ENCODE results near the gene CDH2.

Gene CDH2

DNA sequence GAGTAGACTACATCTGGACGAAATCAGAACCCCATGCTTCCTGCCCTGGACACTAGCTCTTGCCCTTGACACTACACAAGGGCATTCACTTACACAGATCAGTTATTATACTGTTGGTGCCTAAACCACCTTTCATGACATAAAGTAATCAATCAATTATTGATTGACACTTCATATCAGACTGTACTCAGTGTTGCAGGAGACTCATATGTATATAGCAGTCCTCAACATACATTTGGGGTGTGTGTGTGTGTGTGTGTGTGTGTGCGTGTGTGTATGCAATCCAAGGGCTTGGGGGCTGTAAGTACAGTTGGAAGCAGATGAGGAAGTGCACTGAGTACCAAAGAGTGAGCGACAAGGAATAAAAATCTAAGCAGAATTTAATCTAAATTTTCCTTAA, 5.1 kb downstream of the CDH2 start:
- DNase-seq = no peak
- Histone ChIP-seq H3K4me3 (ENCODE audit: insufficient read depth, low read depth, low read length, poor library complexity, severe bottlenecking) (no peak overlapping the region), H3K4me1 (ENCODE audit: control insufficient read depth, insufficient read depth, low read length, poor library complexity, severe bottlenecking) (no peaks in the 10 kb centered on the region), H3K27me3 (replicated peaks; ENCODE audit: control insufficient read depth, insufficient read depth, low read length, poor library complexity, severe bottlenecking) (no peaks in the 10 kb centered on the region), H3K9me3 (ENCODE audit: control insufficient read depth, low read length) (no peaks in the 10 kb centered on the region), H3K27ac (ENCODE audit: insufficient read depth, low read length, poor library complexity, severe bottlenecking) (no peak overlapping the region), H3K36me3 (ENCODE audit: control insufficient read depth, insufficient read depth, low read length) (no peaks in the 10 kb centered on the region)

- no peak overlapping the region for H3K4me3 ChIP-seq (ENCODE audit: insufficient read depth, low read depth, low read length, poor library complexity, severe bottlenecking)
- H3K27ac ChIP-seq (ENCODE audit: insufficient read depth, low read length, poor library complexity, severe bottlenecking) = no peak overlapping the region
- no peaks in the 10 kb centered on the region for H3K9me3 ChIP-seq (ENCODE audit: control insufficient read depth, low read length)
- H3K27me3 ChIP-seq (replicated peaks; ENCODE audit: control insufficient read depth, insufficient read depth, low read length, poor library complexity, severe bottlenecking) = no peaks in the 10 kb centered on the region
- H3K4me1 ChIP-seq (ENCODE audit: control insufficient read depth, insufficient read depth, low read length, poor library complexity, severe bottlenecking) = no peaks in the 10 kb centered on the region
- H3K36me3 ChIP-seq (ENCODE audit: control insufficient read depth, insufficient read depth, low read length) = no peaks in the 10 kb centered on the region
- no peak for DNase-seq
Observed at GRCh38 chr18:28168725-28169124, 8.2 kb downstream of the CDH2 start.

DNA sequence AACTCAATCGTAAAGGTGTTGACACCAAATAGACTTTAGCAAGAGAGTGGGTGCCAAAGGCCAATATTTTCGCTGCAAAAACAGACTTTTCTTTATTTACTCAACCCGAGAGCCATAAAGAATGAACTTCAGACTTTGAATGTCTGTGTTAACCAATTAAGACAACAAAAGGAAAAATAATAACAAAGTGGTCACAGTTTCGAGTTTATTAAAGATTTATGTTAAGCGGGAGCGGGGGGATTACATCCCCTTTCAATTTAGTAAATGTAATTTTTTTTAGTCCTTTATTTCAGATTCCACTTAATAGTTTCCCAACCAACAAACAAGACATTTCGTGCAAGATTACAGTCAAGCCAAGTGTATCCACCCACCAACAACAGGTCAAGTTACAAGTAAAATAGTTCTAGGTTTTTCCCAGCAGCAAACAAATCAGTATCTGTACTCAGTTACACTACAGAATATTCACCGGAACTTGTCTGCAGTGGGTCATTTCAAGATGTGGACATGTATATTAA, 9.0 kb downstream of the CDH2 start:
- Histone ChIP-seq H3K27ac (ENCODE audit: insufficient read depth, low read length, poor library complexity, severe bottlenecking) (no peak overlapping the region), H3K4me1 (ENCODE audit: control insufficient read depth, insufficient read depth, low read length, poor library complexity, severe bottlenecking) (no peaks in the 10 kb centered on the region), H3K9me3 (ENCODE audit: control insufficient read depth, low read length) (no peaks in the 10 kb centered on the region), H3K36me3 (ENCODE audit: control insufficient read depth, insufficient read depth, low read length) (no peaks in the 10 kb centered on the region), H3K4me3 (ENCODE audit: insufficient read depth, low read depth, low read length, poor library complexity, severe bottlenecking) (no peak overlapping the region), H3K27me3 (replicated peaks; ENCODE audit: control insufficient read depth, insufficient read depth, low read length, poor library complexity, severe bottlenecking) (no peaks in the 10 kb centered on the region)
- DNase-seq = no peak

- no peaks in the 10 kb centered on the region for H3K27me3 ChIP-seq (replicated peaks; ENCODE audit: control insufficient read depth, insufficient read depth, low read length, poor library complexity, severe bottlenecking)
- H3K4me3 ChIP-seq (ENCODE audit: insufficient read depth, low read depth, low read length, poor library complexity, severe bottlenecking) = no peak overlapping the region
- no peaks in the 10 kb centered on the region for H3K4me1 ChIP-seq (ENCODE audit: control insufficient read depth, insufficient read depth, low read length, poor library complexity, severe bottlenecking)
- no peak for DNase-seq
- H3K27ac ChIP-seq (ENCODE audit: insufficient read depth, low read length, poor library complexity, severe bottlenecking) = no peak overlapping the region
- H3K36me3 ChIP-seq (ENCODE audit: control insufficient read depth, insufficient read depth, low read length) = no peaks in the 10 kb centered on the region
- no peaks in the 10 kb centered on the region for H3K9me3 ChIP-seq (ENCODE audit: control insufficient read depth, low read length)
Observed at GRCh38 chr18:28164771-28165483, 12.0 kb downstream of the CDH2 start.

DNA sequence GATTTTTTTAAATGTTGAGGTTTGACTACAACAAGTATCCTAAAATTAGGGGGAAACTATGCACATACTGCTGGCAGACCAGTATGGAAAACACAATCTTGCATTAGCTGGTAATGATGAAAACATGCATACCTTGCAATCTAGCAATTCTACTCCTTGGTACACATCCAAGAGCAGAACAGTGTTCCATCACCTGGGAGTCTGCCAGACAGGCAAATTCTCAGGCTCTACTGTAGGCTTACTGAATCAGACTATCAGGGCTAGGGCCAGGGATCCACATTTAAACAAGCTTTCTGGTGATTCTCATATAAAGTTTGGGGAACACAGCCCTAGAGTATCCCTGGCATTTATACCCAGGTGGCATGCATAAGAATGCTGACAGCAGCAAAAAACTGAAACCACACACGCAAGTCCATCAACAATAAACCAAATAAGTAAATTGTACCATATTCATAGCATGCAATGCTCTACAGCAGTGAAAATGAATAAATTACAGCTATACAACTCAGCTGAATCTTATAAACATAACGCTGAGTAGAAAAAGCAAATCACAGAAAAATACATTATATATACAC, 13.6 kb downstream of the CDH2 start:
- DNase-seq = no peak
- Histone ChIP-seq H3K27me3 (replicated peaks; ENCODE audit: control insufficient read depth, insufficient read depth, low read length, poor library complexity, severe bottlenecking) (no peaks in the 10 kb centered on the region), H3K27ac (ENCODE audit: insufficient read depth, low read length, poor library complexity, severe bottlenecking) (no peak overlapping the region), H3K36me3 (ENCODE audit: control insufficient read depth, insufficient read depth, low read length) (no peaks in the 10 kb centered on the region), H3K4me3 (ENCODE audit: insufficient read depth, low read depth, low read length, poor library complexity, severe bottlenecking) (no peak overlapping the region), H3K4me1 (ENCODE audit: control insufficient read depth, insufficient read depth, low read length, poor library complexity, severe bottlenecking) (no peaks in the 10 kb centered on the region), H3K9me3 (ENCODE audit: control insufficient read depth, low read length) (no peaks in the 10 kb centered on the region)

DNA sequence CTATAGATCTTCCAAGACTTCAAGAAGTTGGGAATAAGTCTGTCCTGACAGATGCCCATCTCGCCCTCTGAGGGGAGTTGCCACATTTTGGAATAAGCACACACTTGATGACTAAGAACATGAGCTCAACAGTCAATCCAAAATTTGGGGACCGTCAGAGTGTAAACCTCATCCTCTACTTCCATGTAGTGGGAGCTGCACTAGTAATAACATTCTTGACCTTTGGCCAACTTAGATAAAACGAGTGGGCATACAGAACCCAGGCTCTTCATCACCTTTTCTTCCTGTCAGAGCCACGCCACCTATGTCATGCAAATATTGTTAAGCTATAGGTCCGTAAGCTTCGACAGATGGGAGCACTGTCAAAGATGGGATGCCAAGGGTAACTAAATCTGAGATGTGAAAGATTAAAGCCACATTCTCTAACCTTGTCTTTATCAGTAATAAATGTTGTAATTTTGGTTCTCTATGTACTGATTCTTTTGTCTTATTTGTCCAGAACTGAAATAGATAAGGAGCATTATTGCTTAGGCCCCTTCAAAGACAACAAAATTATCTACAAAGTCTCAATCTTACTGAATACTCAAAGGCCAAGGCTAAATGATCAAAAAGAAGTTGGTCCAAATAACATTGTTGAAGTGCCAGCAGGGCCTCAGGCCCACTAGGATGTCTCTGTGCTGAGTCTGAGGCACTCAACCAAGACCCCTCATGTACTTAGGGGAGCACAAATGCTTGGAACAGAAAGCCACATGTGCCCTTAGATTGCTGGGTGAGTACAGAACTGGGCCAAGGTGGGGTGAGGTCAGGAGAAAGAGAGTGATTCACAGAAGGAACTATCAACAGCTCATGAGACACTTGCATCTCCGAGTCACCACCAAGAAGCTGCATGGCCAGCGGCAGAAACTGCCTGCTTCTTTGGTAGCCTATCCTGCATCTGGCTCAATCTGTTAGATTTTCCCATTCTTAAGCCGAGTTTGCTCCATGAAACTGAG, 15.0 kb downstream of the CDH2 start:
- Histone ChIP-seq H3K9me3 (ENCODE audit: control insufficient read depth, low read length) (no peaks in the 10 kb centered on the region), H3K27me3 (replicated peaks; ENCODE audit: control insufficient read depth, insufficient read depth, low read length, poor library complexity, severe bottlenecking) (no peaks in the 10 kb centered on the region), H3K36me3 (ENCODE audit: control insufficient read depth, insufficient read depth, low read length) (no peaks in the 10 kb centered on the region), H3K4me1 (ENCODE audit: control insufficient read depth, insufficient read depth, low read length, poor library complexity, severe bottlenecking) (no peaks in the 10 kb centered on the region), H3K27ac (ENCODE audit: insufficient read depth, low read length, poor library complexity, severe bottlenecking) (no peak overlapping the region), H3K4me3 (ENCODE audit: insufficient read depth, low read depth, low read length, poor library complexity, severe bottlenecking) (no peak overlapping the region)
- no peak for DNase-seq

DNA sequence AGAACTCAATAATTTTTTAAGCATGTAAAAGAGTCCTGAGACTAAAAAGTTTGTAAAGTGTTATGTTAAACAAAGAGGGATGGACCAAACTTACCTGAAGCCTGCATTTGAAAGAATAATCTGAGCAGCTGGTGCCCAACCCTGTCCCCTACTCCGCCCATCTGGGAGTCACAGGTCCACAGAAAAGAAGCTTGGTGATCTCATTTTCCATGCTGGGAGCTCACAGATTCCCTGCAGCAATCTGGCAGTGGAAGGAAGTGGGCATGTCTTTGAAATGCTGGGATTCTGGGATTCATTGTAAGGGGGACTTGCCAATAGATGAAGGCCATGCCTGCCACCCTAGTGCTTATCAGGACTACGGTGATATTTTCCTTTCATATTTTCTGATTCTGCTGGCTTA, 17.9 kb downstream of the CDH2 start:
- no peaks in the 10 kb centered on the region for H3K9me3 ChIP-seq (ENCODE audit: control insufficient read depth, low read length)
- H3K4me1 ChIP-seq (ENCODE audit: control insufficient read depth, insufficient read depth, low read length, poor library complexity, severe bottlenecking) = no peaks in the 10 kb centered on the region
- H3K27ac ChIP-seq (ENCODE audit: insufficient read depth, low read length, poor library complexity, severe bottlenecking) = no peak overlapping the region
- no peaks in the 10 kb centered on the region for H3K36me3 ChIP-seq (ENCODE audit: control insufficient read depth, insufficient read depth, low read length)
- H3K4me3 ChIP-seq (ENCODE audit: insufficient read depth, low read depth, low read length, poor library complexity, severe bottlenecking) = no peak overlapping the region
- H3K27me3 ChIP-seq (replicated peaks; ENCODE audit: control insufficient read depth, insufficient read depth, low read length, poor library complexity, severe bottlenecking) = no peaks in the 10 kb centered on the region
- DNase-seq = no peak

- H3K9me3 ChIP-seq (ENCODE audit: control insufficient read depth, low read length) = no peaks in the 10 kb centered on the region
- no peak overlapping the region for H3K27ac ChIP-seq (ENCODE audit: insufficient read depth, low read length, poor library complexity, severe bottlenecking)
- H3K36me3 ChIP-seq (ENCODE audit: control insufficient read depth, insufficient read depth, low read length) = no peaks in the 10 kb centered on the region
- DNase-seq = no peak
- no peaks in the 10 kb centered on the region for H3K27me3 ChIP-seq (replicated peaks; ENCODE audit: control insufficient read depth, insufficient read depth, low read length, poor library complexity, severe bottlenecking)
- no peaks in the 10 kb centered on the region for H3K4me1 ChIP-seq (ENCODE audit: control insufficient read depth, insufficient read depth, low read length, poor library complexity, severe bottlenecking)
- H3K4me3 ChIP-seq (ENCODE audit: insufficient read depth, low read depth, low read length, poor library complexity, severe bottlenecking) = no peak overlapping the region
Observed at GRCh38 chr18:28158083-28158581, 18.8 kb downstream of the CDH2 start.

- Histone ChIP-seq H3K36me3 (ENCODE audit: control insufficient read depth, insufficient read depth, low read length) (no peaks in the 10 kb centered on the region), H3K4me1 (ENCODE audit: control insufficient read depth, insufficient read depth, low read length, poor library complexity, severe bottlenecking) (no peaks in the 10 kb centered on the region), H3K27me3 (replicated peaks; ENCODE audit: control insufficient read depth, insufficient read depth, low read length, poor library complexity, severe bottlenecking) (no peaks in the 10 kb centered on the region), H3K27ac (ENCODE audit: insufficient read depth, low read length, poor library complexity, severe bottlenecking) (no peak overlapping the region), H3K9me3 (ENCODE audit: control insufficient read depth, low read length) (no peaks in the 10 kb centered on the region), H3K4me3 (ENCODE audit: insufficient read depth, low read depth, low read length, poor library complexity, severe bottlenecking) (no peak overlapping the region)
- no peak for DNase-seq
Observed at GRCh38 chr18:28153485-28154065, 23.4 kb downstream of the CDH2 start.
